Stimulated activated CD4-positive, alpha-beta T cell treated with anti-CD3 and anti-CD28 coated beads, Interleukin-1b, Interleukin-23, amount 100 ng/mL, for 24 hours (primary cell): Measurements from ENCODE around the gene SLC25A33.
A peak's percentile ranks its signal among the peaks of the same experiment; 100 is the strongest.

Experiments used
- DNase-seq, 4 experiments: peaks; one replicate each; pipeline ENCODE4 v3.0.0-alpha.2; 2020; ENCODE audit warnings: low read depth in 4 of 4, low spot score in 1 of 4

Gene SLC25A33

DNA sequence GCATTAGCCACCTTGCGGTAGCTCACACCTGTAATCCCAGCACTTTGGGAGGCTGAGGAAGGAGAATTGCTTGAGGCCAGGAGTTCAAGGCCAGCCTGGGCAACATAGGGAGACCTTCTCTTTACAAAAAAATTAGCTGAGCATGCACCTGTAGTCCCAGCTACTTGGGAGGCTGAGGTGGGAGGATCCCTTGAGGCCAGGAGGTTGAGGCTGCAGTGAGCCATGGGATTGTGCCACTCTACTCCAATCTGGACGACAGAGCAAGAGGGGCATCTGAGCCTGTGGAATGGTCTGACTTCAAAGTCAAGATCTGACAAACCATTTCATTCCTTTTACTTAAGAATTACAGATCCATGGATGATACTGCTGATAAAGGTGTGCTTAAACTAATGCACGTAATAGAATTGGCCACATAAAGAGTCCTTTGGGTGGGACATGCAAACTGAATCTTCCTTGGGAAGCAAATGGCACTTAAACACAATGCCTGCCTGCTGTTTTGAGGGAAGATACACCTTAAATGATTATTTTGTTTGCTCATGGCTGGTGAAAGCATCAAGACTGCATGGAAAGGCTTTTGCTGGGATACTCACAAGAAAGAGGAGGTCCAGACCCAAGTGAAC is 47.0 kb downstream of the SLC25A33 start:
- no peak for DNase-seq

- peak; percentile 81 to 94 (median 88) for DNase-seq
Measured at GRCh38 chr1:9588551-9589143, 49.4 kb downstream of the SLC25A33 start, which contains the start of gene TMEM201. TMEM201 (plus strand) TSS chr1:9588911; CDS start chr1:9588931, 20 bp downstream.

- DNase-seq: peak in 2 of 4 experiments; percentile 19 to 26
Measured at GRCh38 chr1:9589144-9589718, 50.0 kb downstream of the SLC25A33 start.

DNA sequence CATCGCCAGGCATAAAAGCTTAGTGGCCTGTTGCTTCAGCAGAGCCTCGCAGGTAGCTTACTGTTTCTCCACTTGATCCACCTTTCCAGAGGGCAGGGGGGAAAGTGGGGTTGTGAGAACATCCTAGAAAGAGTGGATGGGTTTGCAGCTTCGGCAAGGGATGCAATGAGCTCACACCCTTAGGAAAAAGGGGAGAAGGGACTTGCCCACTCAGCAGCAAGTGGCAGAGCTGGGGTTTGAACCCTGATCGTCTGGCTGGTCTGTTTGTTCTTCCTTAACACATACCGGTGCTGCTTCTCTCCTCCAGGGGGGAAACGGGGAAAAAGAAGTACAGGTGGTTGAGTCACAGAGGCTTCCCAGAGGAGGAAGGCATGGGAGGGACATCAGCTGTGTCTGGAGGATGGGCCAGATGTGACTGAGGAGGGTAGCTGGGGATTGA is 50.5 kb downstream of the SLC25A33 start:
- no peak for DNase-seq

- DNase-seq: no peak
Measured at GRCh38 chr1:9590201-9590600, 50.9 kb downstream of the SLC25A33 start.

DNA sequence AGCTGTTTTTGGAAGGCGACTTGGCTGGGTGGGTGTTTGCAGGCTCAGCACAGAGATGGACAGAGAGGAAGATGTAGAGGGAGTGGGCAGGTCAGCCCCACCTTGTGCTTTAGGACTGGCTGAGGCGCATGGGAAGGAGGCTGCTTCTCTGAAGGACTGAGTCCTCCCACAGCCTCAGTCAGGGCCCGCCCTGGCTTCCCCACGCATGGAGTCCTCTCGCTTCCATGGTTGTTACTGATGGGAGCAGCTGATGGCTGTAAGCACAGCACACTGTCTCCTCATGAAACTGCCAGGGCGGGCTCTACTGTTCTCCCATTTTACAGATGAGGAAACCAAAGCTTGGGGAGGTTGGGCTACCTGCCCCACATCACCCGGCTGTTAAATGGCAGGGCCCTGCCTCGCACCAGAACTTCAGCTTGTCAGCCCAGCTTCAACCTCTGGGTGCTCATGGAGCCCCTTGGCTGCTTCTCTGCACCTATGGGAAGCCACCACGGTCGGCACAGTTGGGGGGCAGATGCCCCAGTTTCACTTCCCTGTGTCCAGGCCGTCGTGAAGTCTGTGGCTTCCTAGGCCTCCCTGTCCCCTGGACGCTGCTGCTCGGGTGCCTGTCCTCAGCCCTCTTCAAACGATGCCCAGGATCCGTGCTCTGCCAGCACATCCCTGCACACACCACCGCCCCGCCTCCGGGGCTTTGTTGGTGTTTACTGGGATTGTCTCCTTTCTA is 51.8 kb downstream of the SLC25A33 start:
- DNase-seq: no peak

GRCh38 chr1:9591669-9592509 is 52.6 kb downstream of the SLC25A33 start:
- no peak for DNase-seq

GRCh38 chr1:9592510-9593075 is 53.3 kb downstream of the SLC25A33 start:
- no peak for DNase-seq

GRCh38 chr1:9593147-9593491 is 53.9 kb downstream of the SLC25A33 start:
- no peak for DNase-seq

DNA sequence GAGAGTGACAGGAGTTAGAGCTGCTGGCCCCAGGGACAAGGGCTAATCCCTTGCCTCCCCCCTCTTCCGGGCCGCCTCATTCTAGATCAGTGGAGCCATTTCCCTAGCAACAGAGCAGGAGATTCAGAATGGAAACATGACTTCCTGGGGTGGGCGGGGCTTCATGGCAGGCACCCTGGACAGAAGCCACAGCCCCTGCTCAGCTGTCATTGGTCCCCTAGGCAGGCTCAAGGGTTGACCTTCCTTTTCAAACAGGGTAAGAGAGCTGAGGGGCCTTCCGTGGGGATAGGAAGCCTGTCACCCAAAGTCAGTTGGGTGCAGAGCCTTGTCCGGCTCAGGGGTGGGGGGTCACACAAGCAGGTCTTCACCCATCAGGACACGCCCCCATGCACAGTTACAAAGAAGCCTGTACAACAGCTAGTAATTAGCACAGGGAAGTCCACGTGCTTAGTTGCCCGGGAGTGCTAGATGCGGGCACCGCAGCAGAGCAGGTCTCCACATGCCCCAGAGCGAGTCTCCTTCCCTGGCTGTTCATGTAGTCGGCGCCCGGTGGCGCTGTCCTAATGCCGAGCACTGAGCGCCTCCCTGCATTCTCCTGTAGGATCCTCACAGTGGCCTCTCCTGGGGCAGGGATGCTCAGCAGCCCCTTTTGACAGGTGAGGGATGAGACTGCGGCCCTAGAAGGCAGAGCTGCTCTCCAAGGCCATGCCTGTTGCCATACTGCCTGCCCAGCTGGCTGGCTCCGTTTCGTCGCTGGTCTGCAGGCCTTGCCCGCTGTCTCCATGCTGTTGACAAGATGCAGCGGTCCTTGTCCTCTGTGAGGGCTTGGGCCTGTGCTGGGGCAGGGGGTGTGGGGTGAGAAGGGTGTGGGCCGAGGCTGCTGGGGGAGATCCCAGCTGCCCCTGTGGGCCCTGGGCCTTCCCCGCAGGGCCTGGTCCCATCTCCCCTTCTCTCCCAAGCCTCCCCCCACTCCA is 54.5 kb downstream of the SLC25A33 start:
- DNase-seq: peak in 1 of 4 experiments; percentile 45

DNA sequence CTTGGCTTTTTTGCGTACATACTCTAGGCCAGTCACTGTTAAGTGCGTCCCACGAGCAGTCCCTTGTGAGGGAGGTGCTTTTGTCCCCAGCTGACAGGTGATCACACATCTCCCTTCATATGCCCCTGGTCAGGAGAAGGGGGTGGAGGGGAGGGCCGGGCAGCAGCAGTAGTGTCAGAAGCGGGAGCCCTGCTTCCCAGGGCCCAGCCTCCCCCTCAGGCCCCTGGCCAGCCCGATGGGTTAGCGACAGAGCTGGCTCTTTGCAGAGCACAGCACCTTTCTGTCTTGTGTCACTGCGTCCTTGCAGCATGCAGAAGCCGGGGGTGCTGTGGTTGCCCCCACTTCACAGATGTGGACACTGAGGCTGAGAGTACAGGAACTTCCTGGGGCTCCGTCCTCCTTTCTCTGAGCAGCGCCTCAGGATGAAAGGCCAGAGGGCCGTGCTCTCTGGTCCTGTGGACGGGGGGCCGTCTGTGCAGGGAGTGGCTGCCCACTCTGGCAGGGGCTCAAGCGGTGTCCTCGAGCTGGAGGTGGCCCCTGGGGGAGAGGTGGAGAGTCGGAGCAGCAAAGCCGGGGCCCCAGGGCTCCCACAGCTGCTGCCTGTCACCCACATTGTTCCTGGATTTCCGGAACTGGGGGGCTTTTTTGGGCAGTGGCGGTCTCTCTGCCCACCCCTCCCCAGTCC is 55.3 kb downstream of the SLC25A33 start:
- no peak for DNase-seq

DNA sequence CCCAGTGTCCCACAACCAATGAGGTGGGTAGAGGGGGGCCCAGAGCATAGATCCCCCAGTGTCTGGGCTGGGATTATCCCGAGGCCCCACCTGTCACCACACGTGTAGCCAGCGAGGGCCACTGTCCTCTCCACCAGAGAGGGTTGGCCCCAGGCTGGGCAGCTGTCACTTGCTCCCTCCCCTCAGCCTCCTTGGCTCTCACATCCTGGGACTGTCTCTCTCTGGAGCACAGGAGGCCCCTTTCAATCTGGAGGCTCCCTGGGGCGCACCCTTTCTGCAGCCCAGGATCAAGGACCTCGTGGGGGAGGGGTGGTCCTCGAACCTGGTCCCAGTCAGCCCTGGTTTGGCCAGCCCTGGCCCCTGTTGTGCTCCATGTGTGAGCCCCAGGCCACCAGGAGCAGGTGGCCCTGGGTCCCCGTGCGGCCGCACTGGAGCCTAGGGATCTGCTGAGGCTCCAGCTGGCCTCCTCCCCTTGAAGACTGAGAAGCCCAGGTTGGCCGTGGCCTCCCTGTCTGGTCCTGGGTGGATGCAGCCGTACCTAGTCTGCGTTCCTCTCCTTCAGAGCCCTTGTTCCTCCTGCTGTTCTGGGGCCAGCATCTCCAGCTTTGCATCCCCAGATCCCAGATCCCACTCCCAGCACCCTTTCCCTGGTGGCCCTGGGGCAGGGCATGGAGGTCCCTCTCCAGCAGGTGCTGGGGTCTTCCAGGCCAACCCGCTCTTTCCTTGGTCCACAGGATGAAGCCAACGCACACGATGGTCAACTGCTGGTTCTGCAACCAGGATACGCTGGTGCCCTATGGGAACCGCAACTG is 56.1 kb downstream of the SLC25A33 start:
- no peak for DNase-seq

GRCh38 chr1:9595968-9596340 is 56.7 kb downstream of the SLC25A33 start:
- no peak for DNase-seq

DNA sequence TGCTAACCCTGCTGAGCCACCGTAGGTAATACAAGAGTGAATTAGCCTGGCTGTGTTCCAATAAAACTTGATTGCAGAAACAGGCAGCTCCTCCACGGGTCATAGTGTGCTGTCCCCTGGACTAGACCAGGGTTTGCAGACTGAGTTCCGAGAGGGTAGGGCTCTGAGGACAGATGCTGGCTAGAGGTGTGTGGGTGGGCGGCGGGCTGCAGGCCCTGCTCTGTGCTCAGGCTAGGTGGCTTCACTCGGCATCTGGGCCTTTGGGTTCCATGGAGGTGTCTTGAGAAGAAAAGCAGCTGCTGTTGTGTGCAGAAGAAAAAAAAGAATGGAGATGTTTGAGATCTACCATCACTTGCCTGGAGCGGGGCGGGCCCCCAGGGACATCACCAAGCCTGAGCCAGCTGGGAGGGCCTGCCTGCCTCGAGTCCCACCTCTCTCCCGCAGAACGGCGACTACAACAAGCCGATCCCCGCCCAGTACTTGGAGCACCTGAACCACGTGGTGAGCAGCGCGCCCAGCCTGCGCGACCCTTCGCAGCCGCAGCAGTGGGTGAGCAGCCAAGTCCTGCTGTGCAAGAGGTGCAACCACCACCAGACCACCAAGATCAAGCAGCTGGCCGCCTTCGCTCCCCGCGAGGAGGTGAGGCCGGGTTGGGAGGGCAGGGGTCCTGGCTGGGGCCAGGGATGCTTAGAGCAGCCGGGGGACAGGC is 57.3 kb downstream of the SLC25A33 start:
- no peak for DNase-seq

GRCh38 chr1:9597361-9598315 is 58.4 kb downstream of the SLC25A33 start:
- DNase-seq: no peak

- no peak for DNase-seq
Measured at GRCh38 chr1:9598316-9598700, 59.0 kb downstream of the SLC25A33 start.

- no peak for DNase-seq
Measured at GRCh38 chr1:9599741-9600140, 60.5 kb downstream of the SLC25A33 start.
